C4-2B (cell line): ENCODE data around the gene HOXA6.

Experiments used
- H3K27ac ChIP-seq: fragments of 450-650 bp; 2 replicates; pipeline ENCODE4 v1.5.1; 2017
- CTCF ChIP-seq: fragments of 450-650 bp; conservative IDR thresholded peaks from 2 replicates; pipeline ENCODE4 v1.5.1; 2017; ENCODE audit warnings: mild to moderate bottlenecking
- ZFX ChIP-seq: fragments of 450-650 bp; IDR thresholded peaks from 2 replicates; pipeline ENCODE4 v1.6.1; 2017

Gene HOXA6

GRCh38 chr7:27173511-27173955, 26.0 kb upstream of the HOXA6 start:
- TF ChIP-seq ZFX (peak; percentile 69), CTCF (no peak)
- peak overlapping the region; percentile 98 for H3K27ac ChIP-seq

GRCh38 chr7:27172823-27173510, 25.4 kb upstream of the HOXA6 start:
- H3K27ac ChIP-seq = peak overlapping the region; percentile 98
- peak; percentile 91; the same call in 1 of the 2 replicates for TF ChIP-seq ZFX
- TF ChIP-seq CTCF = no peak

- TF ChIP-seq ZFX = no peak
- no peak for TF ChIP-seq CTCF
- H3K27ac ChIP-seq = peak overlapping the region; percentile 98
Observed at GRCh38 chr7:27172315-27172774, 24.8 kb upstream of the HOXA6 start.

- peak overlapping the region; percentile 98 for H3K27ac ChIP-seq
- TF ChIP-seq ZFX = no peak
- TF ChIP-seq CTCF = no peak; the same call in 1 of the 2 replicates
Observed at GRCh38 chr7:27171637-27172314, 24.2 kb upstream of the HOXA6 start.

GRCh38 chr7:27171325-27171636, 23.7 kb upstream of the HOXA6 start:
- TF ChIP-seq CTCF (no peak), ZFX (no peak)
- H3K27ac ChIP-seq = peak overlapping the region; percentile 98

- H3K27ac ChIP-seq = peak overlapping the region; percentile 98
Observed at GRCh38 chr7:27170426-27171324, 23.1 kb upstream of the HOXA6 start.

More at GRCh38 chr7:27170426-27171324, 23.1 kb upstream of the HOXA6 start:
- TF ChIP-seq CTCF (no peak), ZFX (no peak)
